SKM-1 treated with dmso at 0.1 percent for 144 hours (cell line): ENCODE measurements around the gene PPP1R12C.

Source experiments
- DNase-seq: peaks from one replicate; lab custom pipeline; 2025; ENCODE audit not compliant: unreplicated experiment; lab: John Stamatoyannopoulos, UW

The PPP1R12C gene

DNA sequence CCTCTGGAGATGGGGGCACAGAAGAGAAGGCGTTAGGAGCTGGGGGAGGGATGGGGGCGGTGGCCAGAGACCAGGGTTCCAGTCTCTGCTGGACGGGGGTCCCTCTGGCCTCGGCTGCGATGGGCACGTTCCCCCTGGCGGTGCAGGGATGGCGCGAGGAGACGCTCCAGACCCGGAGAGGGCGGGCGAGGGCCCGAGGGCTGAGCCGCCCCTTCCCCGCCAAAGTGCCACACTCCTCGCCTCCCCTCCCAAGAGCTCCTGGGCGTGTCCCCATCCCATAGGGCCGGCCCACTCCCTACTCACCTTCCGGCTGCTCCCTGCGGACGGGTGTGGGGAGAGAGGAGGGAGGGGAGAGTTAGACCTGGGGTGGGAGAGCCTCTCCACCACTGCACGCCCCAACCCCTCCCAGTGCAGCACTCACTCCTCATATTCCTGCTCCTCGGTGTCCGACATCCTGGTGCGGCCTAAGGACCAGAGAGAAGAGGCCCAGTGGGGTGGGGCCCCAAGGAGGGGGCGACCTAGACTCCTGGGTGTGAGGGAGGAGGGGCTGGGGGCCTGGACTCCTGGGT is 29.4 kb upstream of the PPP1R12C start:
- DNase-seq, result no peak

DNA sequence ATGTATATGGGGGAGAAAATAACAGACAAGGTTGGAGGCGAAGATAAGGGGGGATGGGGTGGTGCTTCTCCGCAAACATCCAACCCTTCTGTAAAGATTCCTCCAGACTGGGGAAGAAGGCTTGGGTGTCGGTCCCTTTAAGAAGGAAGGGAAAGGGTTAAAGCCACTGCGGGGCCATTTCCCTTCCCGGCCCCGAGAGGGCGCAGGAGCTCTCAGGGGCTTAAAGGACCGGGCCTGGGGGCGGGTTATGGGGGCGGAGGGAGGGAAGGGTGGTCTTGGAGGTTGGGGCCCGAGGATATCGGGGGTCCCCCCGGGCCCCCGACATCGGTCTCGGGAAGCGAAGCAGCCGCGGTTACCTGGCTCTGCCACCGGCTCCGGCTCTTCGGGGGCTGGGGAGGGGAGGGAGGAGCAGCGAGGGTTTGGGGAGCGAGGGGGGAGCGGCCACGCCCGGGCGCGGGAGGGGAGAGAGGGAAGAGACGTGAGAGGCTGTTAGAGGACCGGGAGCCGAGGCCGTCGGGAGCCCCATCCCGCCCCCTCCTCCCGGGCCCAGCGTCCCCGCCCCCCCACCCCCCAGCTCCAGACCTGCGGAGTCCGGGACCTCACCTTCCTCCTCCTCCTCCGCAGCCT is 28.8 kb upstream of the PPP1R12C start:
- DNase-seq, result peak; percentile 46

DNA sequence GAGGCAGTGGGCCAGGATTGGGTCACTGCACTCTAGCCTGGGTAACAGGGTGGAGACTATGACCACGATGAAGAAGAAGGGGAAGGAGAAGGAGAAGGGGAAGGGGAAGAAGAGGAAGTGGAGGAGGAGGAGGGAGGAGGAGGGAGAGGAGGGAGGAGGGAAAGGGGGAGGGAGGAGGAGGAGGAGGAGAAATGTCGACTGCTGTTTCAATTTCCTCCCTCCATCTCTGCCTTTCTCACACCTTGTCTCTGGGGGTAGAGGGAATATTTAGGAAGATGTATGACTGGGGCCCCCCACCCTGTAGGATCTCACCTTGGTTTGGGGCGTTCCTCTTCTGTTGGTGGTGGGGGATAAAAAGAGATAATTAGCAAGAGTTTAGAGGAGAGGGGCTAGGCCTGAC is 27.8 kb upstream of the PPP1R12C start:
- DNase-seq, result peak; percentile 71

GRCh38 chr19:55141696-55142095 is 24.3 kb upstream of the PPP1R12C start:
- DNase-seq, result no peak

- no peak for DNase-seq
These were observed 20.5 kb upstream of the PPP1R12C start for GRCh38 chr19:55137915-55138314.

DNA sequence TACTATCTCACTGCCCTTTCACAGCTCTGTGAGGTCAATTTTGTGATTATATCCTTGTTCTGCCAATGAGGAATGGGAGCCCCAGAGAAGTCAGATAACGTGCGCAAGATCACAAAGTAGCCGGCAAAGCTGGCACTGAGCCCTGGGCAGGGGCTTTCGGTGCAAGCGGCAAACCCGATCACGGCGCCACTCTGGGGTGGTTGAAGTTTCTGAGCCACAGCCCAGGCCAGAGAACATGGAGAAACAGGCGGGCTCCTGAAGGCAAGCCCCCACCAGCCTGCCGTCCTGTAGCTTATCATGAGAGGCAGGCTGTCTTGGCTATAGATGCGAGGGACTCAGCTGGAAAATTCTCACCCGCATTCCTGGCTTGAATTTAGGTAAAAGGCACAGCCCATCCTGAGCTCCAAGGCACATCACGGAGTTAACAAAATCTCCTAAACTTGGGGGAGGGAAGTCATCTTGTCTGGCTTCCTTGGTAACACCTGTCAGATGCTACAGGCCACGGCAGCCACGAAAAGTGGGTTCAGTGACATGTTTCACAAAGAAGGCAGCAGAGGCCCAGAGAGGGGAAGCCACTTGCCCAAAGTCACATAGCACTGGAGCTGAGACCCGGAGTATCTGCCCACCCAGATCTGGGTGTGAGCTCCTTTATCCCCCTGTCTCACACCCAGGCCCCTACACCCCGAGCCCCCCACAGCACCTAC is 19.1 kb upstream of the PPP1R12C start:
- DNase-seq, result no peak

GRCh38 chr19:55134736-55135135 is 17.3 kb upstream of the PPP1R12C start:
- no peak for DNase-seq

- DNase-seq, result no peak
These were observed 16.4 kb upstream of the PPP1R12C start for GRCh38 chr19:55133639-55134444.

DNA sequence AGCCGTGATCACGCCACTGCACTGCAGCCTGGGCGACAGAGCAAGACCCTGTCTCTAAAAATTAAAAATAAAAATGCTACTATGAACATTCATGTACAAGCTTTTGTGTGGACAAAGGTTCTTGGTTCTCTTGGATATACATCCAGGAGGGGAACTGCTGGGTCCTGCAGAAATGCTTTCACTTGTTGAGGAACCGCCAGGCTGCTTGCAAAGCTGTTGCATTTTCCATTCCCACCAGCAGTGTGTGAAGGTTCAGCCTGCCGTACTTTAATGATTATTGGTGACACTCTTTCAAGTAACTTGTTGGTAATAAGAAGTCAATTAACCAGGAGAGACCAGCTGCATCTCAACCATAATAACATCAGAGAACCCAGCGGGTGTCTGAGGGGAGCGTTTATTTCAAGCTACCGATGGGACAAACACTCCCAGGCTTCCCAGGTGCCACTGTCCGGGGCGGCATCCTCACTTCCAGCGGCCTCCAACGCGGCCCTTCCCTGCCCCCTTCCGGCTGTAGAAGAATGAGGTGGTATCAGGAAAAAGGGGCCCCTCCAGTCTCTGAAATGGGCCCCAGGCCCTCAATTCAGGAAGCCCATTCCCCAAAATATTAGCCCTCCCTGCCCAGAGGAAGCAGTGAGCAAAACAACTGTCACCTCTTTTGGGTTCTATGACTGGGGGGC is 15.2 kb upstream of the PPP1R12C start:
- DNase-seq, result no peak

- no peak for DNase-seq
These were observed 14.0 kb upstream of the PPP1R12C start for GRCh38 chr19:55131421-55131820.

GRCh38 chr19:55119053-55119452 is 1.6 kb upstream of the PPP1R12C start:
- DNase-seq, result no peak

DNA sequence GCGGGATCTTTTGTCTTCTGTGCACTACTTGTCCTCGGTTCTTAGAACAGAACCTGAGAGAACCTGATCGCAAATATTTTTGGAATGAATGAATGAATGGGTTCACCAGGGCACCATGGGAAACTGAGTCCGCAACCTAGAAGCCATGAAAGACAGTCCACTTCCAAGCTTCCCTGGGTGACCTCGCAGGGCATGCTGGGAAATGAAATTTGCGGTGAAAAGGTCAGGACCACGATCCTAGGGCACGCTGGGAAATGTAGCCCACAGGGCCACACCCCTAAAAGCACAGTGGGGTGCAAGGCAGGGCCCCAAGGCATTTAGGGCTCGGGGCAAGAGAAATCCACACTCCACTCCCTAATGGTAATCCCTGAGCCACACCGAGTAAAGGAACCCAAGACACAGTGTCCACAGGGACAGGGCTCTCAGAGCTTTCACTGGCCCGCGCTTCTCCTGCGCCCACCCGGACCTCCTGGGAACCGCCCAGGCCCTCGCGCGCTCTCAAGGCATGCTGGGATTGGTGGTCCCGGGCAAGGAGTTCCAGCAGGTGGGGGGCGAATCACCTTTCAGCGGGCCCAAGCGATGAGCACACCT is 1.1 kb upstream of the PPP1R12C start:
- no peak for DNase-seq

- DNase-seq, result peak; percentile 80
These were observed 390 bp upstream of the PPP1R12C start for GRCh38 chr19:55117663-55118391.

DNA sequence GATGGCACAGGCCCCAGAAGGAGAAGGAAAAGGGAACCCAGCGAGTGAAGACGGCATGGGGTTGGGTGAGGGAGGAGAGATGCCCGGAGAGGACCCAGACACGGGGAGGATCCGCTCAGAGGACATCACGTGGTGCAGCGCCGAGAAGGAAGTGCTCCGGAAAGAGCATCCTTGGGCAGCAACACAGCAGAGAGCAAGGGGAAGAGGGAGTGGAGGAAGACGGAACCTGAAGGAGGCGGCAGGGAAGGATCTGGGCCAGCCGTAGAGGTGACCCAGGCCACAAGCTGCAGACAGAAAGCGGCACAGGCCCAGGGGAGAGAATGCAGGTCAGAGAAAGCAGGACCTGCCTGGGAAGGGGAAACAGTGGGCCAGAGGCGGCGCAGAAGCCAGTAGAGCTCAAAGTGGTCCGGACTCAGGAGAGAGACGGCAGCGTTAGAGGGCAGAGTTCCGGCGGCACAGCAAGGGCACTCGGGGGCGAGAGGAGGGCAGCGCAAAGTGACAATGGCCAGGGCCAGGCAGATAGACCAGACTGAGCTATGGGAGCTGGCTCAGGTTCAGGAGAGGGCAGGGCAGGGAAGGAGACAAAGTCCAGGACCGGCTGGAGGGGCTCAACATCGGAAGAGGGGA is 1.1 kb downstream of the PPP1R12C start:
- peak; percentile 38 for DNase-seq

GRCh38 chr19:55115446-55116065 is 1.9 kb downstream of the PPP1R12C start:
- no peak for DNase-seq

- DNase-seq, result no peak
These were observed 2.8 kb downstream of the PPP1R12C start for GRCh38 chr19:55114566-55115145.

DNA sequence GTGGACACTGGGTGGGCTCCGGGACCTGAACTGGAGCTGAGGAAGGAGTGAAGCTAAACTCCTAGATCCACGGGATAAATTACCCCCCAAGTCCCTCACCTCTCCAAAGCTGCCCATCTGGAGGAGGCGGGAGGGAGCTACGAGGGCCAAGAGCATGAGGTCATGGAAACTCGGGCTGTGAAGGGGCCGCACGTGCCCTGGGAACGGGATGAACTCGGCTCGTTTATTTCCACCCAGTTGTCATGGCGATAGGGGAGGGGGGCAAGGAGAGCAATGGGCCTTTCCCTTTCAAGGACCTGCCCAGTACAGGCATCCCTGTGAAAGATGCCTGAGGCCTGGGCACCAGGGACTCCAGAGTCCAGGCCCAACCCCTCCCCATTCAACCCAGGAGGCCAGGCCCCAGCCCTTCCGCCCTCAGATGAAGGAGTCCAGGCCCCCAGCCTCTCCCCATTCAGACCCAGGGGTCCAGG is 3.8 kb downstream of the PPP1R12C start:
- no peak for DNase-seq

DNA sequence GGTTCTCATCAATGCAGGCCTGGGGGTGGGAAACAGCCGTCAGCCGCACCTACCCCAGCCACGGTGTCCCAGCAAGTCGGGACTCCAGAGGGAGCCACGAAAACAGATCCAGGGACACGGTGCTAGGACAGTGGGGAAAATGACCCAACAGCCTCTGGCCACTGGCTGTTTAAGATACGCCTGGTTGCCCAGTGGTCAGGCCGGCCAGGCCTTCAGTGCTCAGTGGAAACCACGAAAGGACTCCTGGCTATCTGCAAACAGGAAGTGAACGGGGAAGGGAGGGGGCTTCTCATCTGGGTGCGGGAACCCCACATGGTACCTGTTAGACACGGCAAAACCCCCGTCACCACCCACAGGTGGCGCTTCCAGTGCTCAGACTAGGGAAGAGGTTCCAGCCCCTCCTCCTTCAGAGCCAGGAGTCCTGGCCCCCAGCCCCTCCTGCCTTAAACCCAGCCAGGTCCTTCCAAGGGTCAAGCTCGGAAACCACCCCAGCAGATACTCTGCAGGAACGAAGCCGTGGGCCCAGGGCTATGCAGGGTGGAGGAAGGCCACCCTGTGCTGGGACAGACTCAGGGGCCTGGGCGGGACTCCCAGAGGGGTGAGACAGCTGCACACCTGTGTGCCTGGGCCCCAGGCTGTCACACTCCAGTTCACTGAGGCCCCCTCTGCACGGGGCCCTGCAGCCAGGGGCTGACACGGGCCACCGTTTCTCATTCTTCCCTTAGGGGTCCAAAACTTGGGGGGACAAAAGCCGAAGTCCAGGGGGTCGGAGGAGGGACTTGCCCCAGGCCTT is 4.5 kb downstream of the PPP1R12C start:
- DNase-seq, result no peak
